Left ventricle myocardium superior (tissue), 1 donor: ENCODE measurements around the gene TCP10L. TPM values are rescaled to one million over a fixed set of nuclear protein-coding genes. Genes with fewer than 3 reads are reported as not detected.
"Not testable (repeated sequence)": the region's sequence is repeated elsewhere in the genome, so short reads cannot be mapped to it uniquely, and the experiment has no call there.

Experiments used
- ATAC-seq: fragments of 200-7000 bp; cut with Tn5 transposase; one replicate; pipeline ENCODE4 v1.9.1; 2020; ENCODE audit warnings: mild to moderate bottlenecking, moderate library complexity
- DNase-seq: peaks from one replicate; pipeline ENCODE4 v3.0.0-alpha.2; 2020
- intact Hi-C: fragments of 100-400 bp; cut with micrococcal nuclease; formaldehyde crosslinking; loops from one replicate; pipeline ENCODE4 v1.11.0; 2022
- long read RNA-seq: library from polyadenylated mRNA; unstranded; transcript quantifications from one replicate; pipeline ENCODE4 v2.0.0, GENCODE V29; 2021
- total RNA-seq: library from RNA; stranded (reverse); fragmentation: NEBNext Ultra II Directional; extraction: Animal tissue kit (Norgen Biotek cat#: 25700); gene quantifications from one replicate; pipeline ENCODE4 v1.2.1, GENCODE V29; 2021
- donor health status: DM: no; HTN: yes; CAD: no; lungs with severe emphysema.

Gene TCP10L
- 2.9 TPM for total RNA-seq
- long read RNA-seq, partial matches to known transcripts, result 0 of 4 reads
- long read RNA-seq, other reads (novel, unspliced or antisense), result 4 of 4 reads

- ATAC-seq, result no peak
- DNase-seq, result no peak
- intact Hi-C loops, result no loop called here
Observed at GRCh38 chr21:32585042-32585710, at the start of gene TCP10L. TCP10L (minus strand) TSS chr21:32585523; CDS start chr21:32584304, 1,219 bp downstream.

GRCh38 chr21:32626621-32627196, 41.4 kb upstream of the TCP10L start:
- no peak for ATAC-seq
- intact Hi-C loops, result no loop called here
- DNase-seq, result no peak

GRCh38 chr21:32618218-32618617, 32.9 kb upstream of the TCP10L start:
- DNase-seq, intact Hi-C loops, ATAC-seq: not testable (repeated sequence)

DNA sequence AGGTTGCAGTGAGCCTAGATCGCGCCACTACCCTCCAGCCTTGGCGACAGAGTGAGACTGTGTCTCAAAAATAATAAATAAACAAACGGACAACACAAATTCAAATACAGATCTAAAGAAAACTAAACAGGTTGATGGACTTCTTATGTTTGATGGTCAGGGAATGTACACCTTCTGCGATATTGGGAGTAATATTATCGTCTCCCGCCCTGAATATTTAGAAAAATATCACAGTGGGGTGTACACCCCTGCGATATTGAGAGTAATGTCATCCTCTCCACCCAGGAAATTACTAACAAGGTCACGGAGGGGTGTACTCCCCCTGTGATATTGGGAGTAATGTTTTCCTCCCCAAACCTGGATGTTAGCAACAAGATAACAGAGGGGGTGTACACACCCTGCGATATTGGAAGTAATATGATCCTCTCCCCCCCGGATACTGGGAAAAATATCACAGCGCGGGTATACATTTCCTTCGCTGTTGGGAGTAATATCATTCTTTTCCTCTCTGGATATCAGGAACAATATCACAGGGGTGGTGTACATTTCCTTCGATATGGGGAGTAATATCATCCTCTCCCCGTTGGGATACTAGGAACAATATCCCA, 28.2 kb upstream of the TCP10L start:
- intact Hi-C loops, result no loop called here
- DNase-seq, result no peak
- ATAC-seq, result no peak

DNA sequence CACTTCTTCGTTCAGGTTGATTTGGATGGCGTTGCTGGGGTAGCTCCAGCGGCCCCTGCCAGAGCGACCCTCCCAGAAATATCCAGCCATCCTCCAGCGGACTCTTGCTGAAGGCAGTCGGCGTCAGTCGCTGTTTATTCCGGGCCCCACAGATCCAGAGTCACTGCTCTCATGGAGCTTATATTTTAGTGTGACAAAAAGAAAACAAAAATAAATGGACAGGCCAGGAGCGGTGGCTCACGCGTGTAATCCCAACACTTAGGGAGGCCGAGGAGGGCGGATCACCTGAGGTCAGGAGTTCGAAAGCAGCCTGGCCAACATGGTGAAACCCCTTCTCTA, 27.6 kb upstream of the TCP10L start:
- ATAC-seq (peak; percentile 45), DNase-seq (no peak)
- intact Hi-C loops, result no loop called here

- intact Hi-C loops, result no loop called here
- DNase-seq (peak; percentile 86), ATAC-seq (peak; percentile 94)
Observed at GRCh38 chr21:32612075-32612998, 27.0 kb upstream of the TCP10L start, which contains the start of gene CFAP298. CFAP298 (minus strand) TSS chr21:32612377; CDS start chr21:32612243, 134 bp downstream.

DNA sequence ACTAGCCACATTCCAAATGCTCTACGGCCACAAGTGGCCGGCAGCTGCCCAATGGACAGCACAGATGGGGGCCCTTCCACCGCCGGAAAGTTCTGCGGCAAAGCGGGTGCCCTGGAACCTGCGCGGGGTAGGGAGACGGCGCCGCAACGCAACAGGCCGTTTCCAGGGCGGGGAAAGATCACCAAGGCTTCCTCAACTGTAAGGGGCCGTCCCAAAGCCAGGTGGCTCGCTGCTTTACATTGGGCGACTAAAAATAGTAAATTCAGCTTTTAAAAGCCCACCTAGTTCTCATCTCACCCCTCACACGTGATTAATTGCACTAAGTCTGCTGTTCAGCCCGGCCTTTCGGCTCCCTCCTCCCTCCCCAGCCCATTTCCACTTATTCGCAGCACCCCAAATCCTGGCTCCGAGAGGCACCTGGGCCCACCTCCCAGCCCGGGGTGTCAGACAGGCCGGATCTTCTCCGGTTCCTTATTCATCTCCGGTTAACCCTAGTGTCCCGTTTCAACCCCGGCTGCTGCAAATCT, 26.2 kb upstream of the TCP10L start:
- DNase-seq, result peak; percentile 44
- intact Hi-C loops, result no loop called here
- ATAC-seq, result peak; percentile 27

- intact Hi-C loops, ATAC-seq, DNase-seq: not testable (repeated sequence)
Observed at GRCh38 chr21:32610940-32611339, 25.6 kb upstream of the TCP10L start.

DNA sequence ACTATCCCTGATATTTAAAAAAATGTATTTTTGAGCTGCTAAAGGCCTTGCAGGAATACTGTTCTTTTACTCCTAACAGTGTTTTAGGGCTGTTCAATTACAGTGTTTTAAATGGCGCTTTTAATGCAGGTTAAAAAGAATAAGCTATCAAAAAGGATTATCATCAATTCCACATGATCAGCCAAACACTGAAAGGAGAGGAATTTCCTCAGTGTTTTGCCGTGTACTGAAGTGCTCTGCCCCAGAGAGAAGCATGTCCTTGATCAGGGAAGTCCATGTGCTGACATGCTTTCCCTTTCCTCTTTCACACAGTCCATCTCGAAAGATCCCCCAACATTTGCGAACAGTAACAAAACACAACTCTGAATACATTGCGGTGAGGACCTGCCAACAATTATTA, 23.5 kb upstream of the TCP10L start:
- intact Hi-C loops, result no loop called here
- ATAC-seq (no peak), DNase-seq (no peak)

- intact Hi-C loops, result no loop called here
- ATAC-seq, result no peak
- no peak for DNase-seq
Observed at GRCh38 chr21:32605469-32605868, 20.1 kb upstream of the TCP10L start.

DNA sequence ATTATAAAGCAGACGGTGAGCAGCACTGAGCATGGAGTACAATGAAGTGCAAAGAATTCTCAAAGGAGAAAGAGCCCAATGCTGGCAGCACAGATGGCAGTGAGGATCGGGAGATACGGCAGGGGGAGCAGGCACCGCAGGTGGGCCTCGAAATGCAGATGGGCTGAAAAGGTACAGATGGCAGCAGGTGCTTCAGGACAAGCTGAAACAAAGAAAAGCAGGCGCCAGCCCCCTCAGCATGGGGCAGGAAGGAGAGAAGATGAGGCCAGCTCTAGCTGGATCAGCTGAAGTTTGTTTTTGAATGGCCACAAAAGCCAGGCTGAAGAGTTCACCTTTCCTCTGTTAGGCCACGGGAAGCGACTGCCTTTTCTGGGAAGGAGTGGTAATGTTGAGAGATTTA, 19.1 kb upstream of the TCP10L start:
- ATAC-seq, result no peak
- DNase-seq, result no peak
- intact Hi-C loops, result no loop called here

GRCh38 chr21:32603131-32603530, 17.8 kb upstream of the TCP10L start:
- intact Hi-C loops, result no loop called here
- ATAC-seq (no peak), DNase-seq (no peak)

DNA sequence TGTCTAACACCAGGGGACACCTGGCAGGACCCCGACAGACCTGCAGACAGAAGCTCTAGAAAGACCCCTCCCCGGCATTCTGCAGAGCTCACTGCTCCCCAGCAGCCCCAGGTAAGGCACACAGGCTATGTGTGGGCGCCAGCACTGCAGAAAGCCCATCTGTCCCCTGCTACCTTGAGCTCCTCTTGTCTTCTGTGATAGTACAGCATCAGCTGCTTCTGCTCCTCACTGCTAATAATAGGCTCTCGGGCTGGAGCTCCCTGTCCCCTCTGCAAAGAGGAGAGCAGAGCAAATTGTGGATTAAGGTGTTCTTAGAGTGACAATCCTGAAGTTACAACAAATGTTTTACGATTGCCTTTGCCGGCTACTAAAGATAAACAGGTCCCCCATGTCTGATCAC, 16.8 kb upstream of the TCP10L start:
- no peak for ATAC-seq
- intact Hi-C loops, result no loop called here
- no peak for DNase-seq

DNA sequence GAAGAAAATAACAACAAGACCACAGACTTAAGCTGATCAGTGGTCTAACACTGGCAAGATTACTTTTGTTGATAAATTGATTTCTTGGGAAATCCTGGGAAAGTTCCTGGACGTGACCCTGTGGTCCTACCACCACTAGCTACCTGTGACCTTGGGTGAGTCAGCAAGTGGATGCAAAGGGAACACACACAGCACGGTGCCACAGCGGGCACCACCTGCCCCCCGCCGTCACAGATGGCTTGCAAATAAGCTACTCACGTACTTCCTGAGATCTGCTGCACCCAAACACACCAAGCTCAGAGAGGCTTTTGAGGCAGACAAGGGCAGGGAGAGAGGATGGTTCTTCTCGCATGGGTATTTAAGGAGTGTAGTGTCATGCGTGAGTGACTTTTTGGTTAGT, 14.2 kb upstream of the TCP10L start:
- ATAC-seq (no peak), DNase-seq (no peak)
- intact Hi-C loops, result no loop called here

DNA sequence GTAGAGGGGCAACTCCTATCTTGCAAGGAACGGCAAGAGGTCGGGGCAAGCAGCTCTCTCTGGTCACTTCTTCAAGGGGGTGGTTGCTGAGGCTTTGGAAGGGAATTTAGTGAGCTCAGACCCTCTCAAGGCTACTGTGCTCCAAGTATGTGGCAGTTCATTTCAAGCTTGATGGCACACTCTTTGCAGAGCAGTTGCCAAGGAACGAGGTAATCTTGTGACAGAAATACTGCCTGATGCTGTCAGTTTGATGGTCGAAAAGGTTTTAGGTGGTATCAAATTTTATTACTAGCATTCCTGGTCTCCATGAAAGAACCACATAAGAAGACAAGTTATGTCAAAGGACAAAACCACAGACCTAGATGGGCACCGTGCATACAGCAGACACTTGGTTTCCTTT, 13.8 kb upstream of the TCP10L start:
- intact Hi-C loops, result no loop called here
- ATAC-seq (no peak), DNase-seq (no peak)

DNA sequence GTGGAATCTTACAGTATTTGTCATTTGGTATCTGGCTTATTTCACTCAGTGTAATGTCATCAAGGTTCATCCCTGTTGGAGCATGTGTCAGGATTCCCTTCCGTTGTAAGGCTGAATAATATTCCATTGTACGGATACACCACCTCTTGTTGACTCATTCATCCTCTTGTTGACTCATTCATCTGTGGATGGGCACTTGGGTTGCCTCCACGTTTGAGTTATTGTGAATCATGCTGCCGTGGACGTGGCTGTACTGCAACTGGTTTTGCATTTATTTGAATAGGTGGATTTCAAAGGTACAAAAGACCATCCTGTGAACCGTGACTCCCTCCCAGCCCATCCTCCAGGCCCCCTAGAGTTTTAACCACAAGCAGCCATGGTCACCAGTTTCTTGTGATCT, 11.9 kb upstream of the TCP10L start:
- DNase-seq (no peak), ATAC-seq (no peak)
- intact Hi-C loops, result no loop called here

GRCh38 chr21:32595431-32595830, 10.1 kb upstream of the TCP10L start:
- DNase-seq (no peak), ATAC-seq (no peak)
- intact Hi-C loops, result no loop called here

- intact Hi-C loops, result no loop called here
- DNase-seq (no peak), ATAC-seq (no peak)
Observed at GRCh38 chr21:32593690-32594089, 8.4 kb upstream of the TCP10L start.

DNA sequence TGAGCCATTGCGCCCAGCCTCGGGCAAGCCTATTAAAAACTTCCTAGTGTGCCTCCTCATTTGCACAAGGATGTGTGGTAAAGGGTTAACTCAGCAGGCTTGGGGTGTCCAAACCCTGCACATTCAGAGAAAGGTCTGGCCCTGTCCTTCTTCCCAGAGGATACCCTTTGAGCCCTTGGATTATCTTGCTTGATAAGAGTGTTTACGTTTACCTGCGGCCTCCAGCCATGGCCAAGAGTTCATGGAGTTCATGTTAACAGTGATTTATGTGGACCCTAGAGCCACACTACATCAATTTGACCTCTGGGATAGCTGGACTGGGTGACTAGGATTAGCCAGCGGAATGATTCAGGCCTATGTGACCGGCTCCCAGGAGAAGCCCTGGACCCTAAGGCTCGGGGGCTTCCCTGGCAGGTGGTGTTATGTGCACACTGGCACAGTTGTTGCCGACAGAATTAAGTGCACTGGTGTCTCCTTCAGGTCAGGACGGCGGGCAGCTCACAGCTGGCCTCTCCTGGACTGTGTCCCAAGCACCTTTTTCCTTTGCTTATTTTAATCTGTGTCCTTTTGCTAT, 7.7 kb upstream of the TCP10L start:
- DNase-seq (no peak), ATAC-seq (no peak)
- intact Hi-C loops, result no loop called here
